HepG2 (cell line): ENCODE results near the gene TLK1. TPM values are rescaled to one million over a fixed set of nuclear protein-coding genes. Genes with fewer than 3 reads are reported as not detected.
A peak's percentile ranks its signal among the peaks of the same experiment; 100 is the strongest.

ENCODE experiments used
- EED ChIP-seq: sonication (generic); formaldehyde crosslinking; IDR thresholded peaks from 2 replicates; pipeline ENCODE4 v1.5.0; 2020; ENCODE audit warnings: mild to moderate bottlenecking, missing genetic modification reagents
- FOXP1 ChIP-seq, 2 experiments: fragments of 450-650 bp in 1 of 2; IDR thresholded peaks; 2 replicates each; pipeline ENCODE4 v1.6.1; 2017 to 2018; ENCODE audit warnings: antibody characterized with exemption in 1 of 2
- GPN1 ChIP-seq: sonication (generic); formaldehyde crosslinking; IDR thresholded peaks from 2 replicates; pipeline ENCODE4 v1.5.1; 2020; ENCODE audit warnings: missing genetic modification reagents, borderline replicate concordance
- HNRNPH1 ChIP-seq: fragments of 200-400 bp; formaldehyde crosslinking; optimal IDR thresholded peaks from 2 replicates; pipeline ENCODE3; 2017; ENCODE audit warnings: mild to moderate bottlenecking, low read depth, low read length
- JUND ChIP-seq: sonication (generic); formaldehyde crosslinking; IDR thresholded peaks from 2 replicates; pipeline ENCODE4 v1.8.0; 2022; ENCODE audit warnings: mild to moderate bottlenecking, missing genetic modification reagents
- MAFF ChIP-seq: IDR thresholded peaks from 2 replicates; pipeline ENCODE4 v1.6.1; 2011; ENCODE audit warnings: low read depth, low read length, improper control_type of control experiment
- NAIF1 ChIP-seq: sonication (generic); formaldehyde crosslinking; IDR thresholded peaks from 2 replicates; pipeline ENCODE4 v1.5.0; 2020; ENCODE audit warnings: mild to moderate bottlenecking, missing genetic modification reagents, borderline replicate concordance
- NCOR1 ChIP-seq: fragments of 200-600 bp; sonication (generic); IDR thresholded peaks from 2 replicates; pipeline ENCODE4 v1.7.0; 2017; ENCODE audit warnings: antibody characterized with exemption, low read length, borderline replicate concordance
- POLR2AphosphoS2 ChIP-seq: IDR thresholded peaks from 2 replicates; pipeline ENCODE4 v1.6.1; 2011; ENCODE audit warnings: low read depth, low read length, improper control_type of control experiment
- RXRB ChIP-seq: IDR thresholded peaks from 2 replicates; pipeline ENCODE4 v1.6.1; 2016; ENCODE audit warnings: borderline replicate concordance, missing genetic modification reagents, missing compliant biosample characterization
- TGIF2 ChIP-seq: IDR thresholded peaks from 2 replicates; pipeline ENCODE4 v1.6.1; 2016; ENCODE audit warnings: control low read depth, missing compliant biosample characterization
- TOPORS ChIP-seq: sonication (generic); formaldehyde crosslinking; IDR thresholded peaks from 2 replicates; pipeline ENCODE4 v1.8.0; 2023; ENCODE audit warnings: mild to moderate bottlenecking, missing genetic modification reagents
- ZFP36L2 ChIP-seq: sonication (generic); formaldehyde crosslinking; IDR thresholded peaks from 2 replicates; pipeline ENCODE4 v1.4.0; 2020; ENCODE audit warnings: missing genetic modification reagents
- ZKSCAN5 ChIP-seq: sonication (generic); formaldehyde crosslinking; IDR thresholded peaks from 2 replicates; pipeline ENCODE4 v1.5.1; 2020; ENCODE audit warnings: mild to moderate bottlenecking, missing genetic modification reagents
- ZNF263 ChIP-seq: sonication (generic); formaldehyde crosslinking; IDR thresholded peaks from 2 replicates; pipeline ENCODE4 v1.4.0; 2020; ENCODE audit warnings: missing genetic modification reagents
- ZNF3 ChIP-seq: IDR thresholded peaks from 2 replicates; pipeline ENCODE4 v1.7.0; 2017; ENCODE audit warnings: inconsistent platforms
- ZNF510 ChIP-seq: sonication (generic); formaldehyde crosslinking; IDR thresholded peaks from 2 replicates; pipeline ENCODE4 v1.4.0; 2020; ENCODE audit warnings: low read depth, mild to moderate bottlenecking, missing genetic modification reagents
- ZNF83 ChIP-seq: sonication (generic); formaldehyde crosslinking; IDR thresholded peaks from 2 replicates; pipeline ENCODE4 v1.4.0; 2020; ENCODE audit warnings: missing genetic modification reagents, mild to moderate bottlenecking, borderline replicate concordance
- ZNF841 ChIP-seq: sonication (generic); formaldehyde crosslinking; IDR thresholded peaks from 2 replicates; pipeline ENCODE4 v1.8.1; 2023; ENCODE audit warnings: missing genetic modification reagents, borderline replicate concordance
- polyA plus RNA-seq, 8 experiments: library from polyadenylated mRNA; depleted of rRNA in 3 of 8; stranded (reverse) in 7 of 8; unstranded in 1 of 8; fragments of >200 nt; fragmentation: Illumina TruSeq in 4 of 8; extraction: Trizol in 4 of 8; gene quantifications; 2 replicates each; pipeline versions ENCODE4 v1.2.1 to v1.2.3, GENCODE V29; 2011 to 2016; ENCODE audit warnings: low read depth in 4 of 8, missing spikeins in 1 of 8, mixed read lengths in 1 of 8; ENCODE audit not compliant: insufficient read depth in 1 of 8
- total RNA-seq, 5 experiments: library from RNA; depleted of rRNA; stranded (reverse); fragments of >200 nt; fragmentation: Illumina TruSeq; extraction: Trizol; gene quantifications; 2 replicates each; pipeline ENCODE4 v1.2.3, GENCODE V29; 2016; ENCODE audit warnings: low read depth in 1 of 5
- TF ChIP-seq, protein P1 (sequence below): IDR thresholded peaks from 2 replicates; pipeline ENCODE4 v1.6.1; 2018; ENCODE audit warnings: missing genetic modification reagents, mild to moderate bottlenecking, missing compliant biosample characterization
- TF ChIP-seq, protein P2 (sequence below): sonication (generic); formaldehyde crosslinking; IDR thresholded peaks from 2 replicates; pipeline ENCODE4 v1.4.0; 2020; ENCODE audit warnings: missing genetic modification reagents
- TF ChIP-seq, protein P3 (sequence below): IDR thresholded peaks from 2 replicates; pipeline ENCODE4 v1.6.1; 2016; ENCODE audit warnings: mild to moderate bottlenecking, missing biosample characterization, missing genetic modification reagents
- TF ChIP-seq, protein P4 (sequence below): sonication (generic); formaldehyde crosslinking; IDR thresholded peaks from 2 replicates; pipeline ENCODE4 v1.5.1; 2020; ENCODE audit warnings: mild to moderate bottlenecking, missing genetic modification reagents, moderate library complexity

Gene TLK1
- total and polyA plus RNA-seq, 2 of the 13 experiments (the other 11 are each of a cell fraction or from before 2014, with no cell fraction given), result 16.8 to 28.7 TPM

DNA sequence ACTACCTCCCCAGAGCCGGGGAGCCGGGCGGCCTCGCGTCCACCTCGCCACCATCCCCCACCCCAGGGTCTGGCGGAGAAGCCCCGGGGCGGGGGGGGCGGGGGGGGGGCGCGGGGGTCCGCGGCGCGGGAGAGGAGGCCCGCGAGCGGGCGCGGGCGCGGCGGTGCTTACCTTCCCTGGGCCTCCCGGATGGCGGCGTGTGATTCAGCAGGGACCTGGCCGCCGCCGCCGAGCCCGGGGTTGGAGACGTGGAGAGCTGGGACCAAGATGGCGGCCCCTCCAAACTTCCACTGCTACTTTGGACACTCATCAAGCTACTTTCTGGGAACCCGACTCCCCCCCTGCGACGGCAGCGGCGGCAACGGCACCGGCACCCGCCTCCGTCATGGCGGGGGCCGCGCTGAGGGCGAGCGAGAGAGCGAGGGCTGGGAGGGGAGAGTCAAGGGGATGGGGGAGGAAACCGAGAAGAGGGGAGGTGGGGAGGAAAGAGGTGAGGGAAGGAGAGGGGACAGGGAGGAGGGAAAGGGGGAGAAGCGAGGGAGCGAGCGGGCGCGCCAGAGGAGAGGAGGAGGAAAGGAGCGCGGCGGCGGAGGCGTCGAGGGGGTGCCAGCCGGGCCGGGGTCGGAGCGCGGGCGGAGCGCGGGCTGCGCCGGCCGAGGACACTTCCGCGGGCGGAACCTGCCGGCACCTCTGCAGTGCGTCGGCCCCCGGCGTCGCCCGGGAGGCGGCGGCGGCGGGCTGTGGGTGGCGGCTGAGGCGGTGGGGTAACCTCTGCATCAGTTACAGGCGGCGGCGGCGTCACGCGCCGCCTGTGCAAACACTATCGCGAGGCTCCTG, at the start of gene TLK1 (continued):
- no peak for TF ChIP-seq NCOR1
- TF ChIP-seq HNRNPH1, result no peak
- 0 out of 2 replicates have a peak, but pooled peaks have one; percentile 32 for TF ChIP-seq ZNF841 (CRISPR knock-in tag)
- no peak for TF ChIP-seq GPN1 (CRISPR knock-in tag)
- TF ChIP-seq, protein P1, sequence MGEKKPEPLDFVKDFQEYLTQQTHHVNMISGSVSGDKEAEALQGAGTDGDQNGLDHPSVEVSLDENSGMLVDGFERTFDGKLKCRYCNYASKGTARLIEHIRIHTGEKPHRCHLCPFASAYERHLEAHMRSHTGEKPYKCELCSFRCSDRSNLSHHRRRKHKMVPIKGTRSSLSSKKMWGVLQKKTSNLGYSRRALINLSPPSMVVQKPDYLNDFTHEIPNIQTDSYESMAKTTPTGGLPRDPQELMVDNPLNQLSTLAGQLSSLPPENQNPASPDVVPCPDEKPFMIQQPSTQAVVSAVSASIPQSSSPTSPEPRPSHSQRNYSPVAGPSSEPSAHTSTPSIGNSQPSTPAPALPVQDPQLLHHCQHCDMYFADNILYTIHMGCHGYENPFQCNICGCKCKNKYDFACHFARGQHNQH, result peak; percentile 1; the same call in 1 of the 2 replicates
- TF ChIP-seq NAIF1, result no peak
- 0 out of 2 replicates have a peak, but pooled peaks have one; percentile 15 for TF ChIP-seq RXRB (CRISPR knock-in tag)
- TF ChIP-seq ZNF83 (CRISPR knock-in tag), result no peak
- no peak for TF ChIP-seq ZNF3 (CRISPR knock-in tag)
- 0 out of 2 replicates have a peak, but pooled peaks have one; percentile 53 for TF ChIP-seq ZKSCAN5 (CRISPR knock-in tag)
- TF ChIP-seq, protein P2, sequence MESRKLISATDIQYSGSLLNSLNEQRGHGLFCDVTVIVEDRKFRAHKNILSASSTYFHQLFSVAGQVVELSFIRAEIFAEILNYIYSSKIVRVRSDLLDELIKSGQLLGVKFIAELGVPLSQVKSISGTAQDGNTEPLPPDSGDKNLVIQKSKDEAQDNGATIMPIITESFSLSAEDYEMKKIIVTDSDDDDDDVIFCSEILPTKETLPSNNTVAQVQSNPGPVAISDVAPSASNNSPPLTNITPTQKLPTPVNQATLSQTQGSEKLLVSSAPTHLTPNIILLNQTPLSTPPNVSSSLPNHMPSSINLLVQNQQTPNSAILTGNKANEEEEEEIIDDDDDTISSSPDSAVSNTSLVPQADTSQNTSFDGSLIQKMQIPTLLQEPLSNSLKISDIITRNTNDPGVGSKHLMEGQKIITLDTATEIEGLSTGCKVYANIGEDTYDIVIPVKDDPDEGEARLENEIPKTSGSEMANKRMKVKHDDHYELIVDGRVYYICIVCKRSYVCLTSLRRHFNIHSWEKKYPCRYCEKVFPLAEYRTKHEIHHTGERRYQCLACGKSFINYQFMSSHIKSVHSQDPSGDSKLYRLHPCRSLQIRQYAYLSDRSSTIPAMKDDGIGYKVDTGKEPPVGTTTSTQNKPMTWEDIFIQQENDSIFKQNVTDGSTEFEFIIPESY, result no peak
- no peak for TF ChIP-seq FOXP1 (IDR thresholded peaks at IDR 0.05)
- no peak for TF ChIP-seq FOXP1 (CRISPR knock-in tag; IDR thresholded peaks at IDR 0.05)
- TF ChIP-seq MAFF, result no peak
- peak; percentile 2; the same call in 1 of the 2 replicates for TF ChIP-seq TOPORS
- peak; percentile 9; the same call in 1 of the 2 replicates for TF ChIP-seq TGIF2
- TF ChIP-seq, protein P3, sequence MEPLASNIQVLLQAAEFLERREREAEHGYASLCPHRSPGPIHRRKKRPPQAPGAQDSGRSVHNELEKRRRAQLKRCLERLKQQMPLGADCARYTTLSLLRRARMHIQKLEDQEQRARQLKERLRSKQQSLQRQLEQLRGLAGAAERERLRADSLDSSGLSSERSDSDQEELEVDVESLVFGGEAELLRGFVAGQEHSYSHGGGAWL (CRISPR knock-in tag), result no peak; the same call in 1 of the 2 replicates
- no peak for TF ChIP-seq ZFP36L2
- no peak for TF ChIP-seq JUND (CRISPR knock-in tag)
- TF ChIP-seq POLR2AphosphoS2, result no peak
- no peak for TF ChIP-seq ZNF263
- TF ChIP-seq EED, result no peak
- no peak; the same call in 1 of the 2 replicates for TF ChIP-seq ZNF510
- TF ChIP-seq, protein P4, sequence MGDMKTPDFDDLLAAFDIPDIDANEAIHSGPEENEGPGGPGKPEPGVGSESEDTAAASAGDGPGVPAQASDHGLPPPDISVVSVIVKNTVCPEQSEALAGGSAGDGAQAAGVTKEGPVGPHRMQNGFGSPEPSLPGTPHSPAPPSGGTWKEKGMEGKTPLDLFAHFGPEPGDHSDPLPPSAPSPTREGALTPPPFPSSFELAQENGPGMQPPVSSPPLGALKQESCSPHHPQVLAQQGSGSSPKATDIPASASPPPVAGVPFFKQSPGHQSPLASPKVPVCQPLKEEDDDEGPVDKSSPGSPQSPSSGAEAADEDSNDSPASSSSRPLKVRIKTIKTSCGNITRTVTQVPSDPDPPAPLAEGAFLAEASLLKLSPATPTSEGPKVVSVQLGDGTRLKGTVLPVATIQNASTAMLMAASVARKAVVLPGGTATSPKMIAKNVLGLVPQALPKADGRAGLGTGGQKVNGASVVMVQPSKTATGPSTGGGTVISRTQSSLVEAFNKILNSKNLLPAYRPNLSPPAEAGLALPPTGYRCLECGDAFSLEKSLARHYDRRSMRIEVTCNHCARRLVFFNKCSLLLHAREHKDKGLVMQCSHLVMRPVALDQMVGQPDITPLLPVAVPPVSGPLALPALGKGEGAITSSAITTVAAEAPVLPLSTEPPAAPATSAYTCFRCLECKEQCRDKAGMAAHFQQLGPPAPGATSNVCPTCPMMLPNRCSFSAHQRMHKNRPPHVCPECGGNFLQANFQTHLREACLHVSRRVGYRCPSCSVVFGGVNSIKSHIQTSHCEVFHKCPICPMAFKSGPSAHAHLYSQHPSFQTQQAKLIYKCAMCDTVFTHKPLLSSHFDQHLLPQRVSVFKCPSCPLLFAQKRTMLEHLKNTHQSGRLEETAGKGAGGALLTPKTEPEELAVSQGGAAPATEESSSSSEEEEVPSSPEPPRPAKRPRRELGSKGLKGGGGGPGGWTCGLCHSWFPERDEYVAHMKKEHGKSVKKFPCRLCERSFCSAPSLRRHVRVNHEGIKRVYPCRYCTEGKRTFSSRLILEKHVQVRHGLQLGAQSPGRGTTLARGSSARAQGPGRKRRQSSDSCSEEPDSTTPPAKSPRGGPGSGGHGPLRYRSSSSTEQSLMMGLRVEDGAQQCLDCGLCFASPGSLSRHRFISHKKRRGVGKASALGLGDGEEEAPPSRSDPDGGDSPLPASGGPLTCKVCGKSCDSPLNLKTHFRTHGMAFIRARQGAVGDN (CRISPR knock-in tag), result peak; percentile 59
